SKM-1 treated with dmso at 0.1 percent for 144 hours (cell line): ENCODE results near the gene GPRC5B.

Experiments
- DNase-seq: peaks from one replicate; lab custom pipeline; 2025; ENCODE audit not compliant: unreplicated experiment; lab: John Stamatoyannopoulos, UW

The GPRC5B gene

DNA sequence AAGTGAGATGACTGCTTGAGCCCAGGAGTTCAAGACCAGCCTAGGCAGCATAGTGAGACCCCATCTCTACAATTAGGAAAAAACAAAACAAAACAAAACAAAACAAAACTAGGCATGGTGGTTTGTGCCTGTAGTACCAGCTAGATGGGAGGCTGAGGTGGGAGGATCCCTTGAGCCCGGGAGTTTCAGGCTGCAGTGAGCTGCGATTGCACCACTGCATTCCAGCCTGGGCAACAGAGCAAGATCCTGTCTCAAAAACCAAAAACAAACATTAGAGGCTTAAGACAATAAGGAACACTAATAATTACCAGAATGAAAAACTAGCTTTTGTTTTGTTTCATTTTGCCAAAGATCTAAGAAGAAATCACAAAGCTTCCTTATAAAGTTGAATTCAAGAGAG is 69.2 kb downstream of the GPRC5B start:
- DNase-seq, result no peak

- DNase-seq, result no peak
Observed at GRCh38 chr16:19812986-19813385, 71.7 kb downstream of the GPRC5B start.

DNA sequence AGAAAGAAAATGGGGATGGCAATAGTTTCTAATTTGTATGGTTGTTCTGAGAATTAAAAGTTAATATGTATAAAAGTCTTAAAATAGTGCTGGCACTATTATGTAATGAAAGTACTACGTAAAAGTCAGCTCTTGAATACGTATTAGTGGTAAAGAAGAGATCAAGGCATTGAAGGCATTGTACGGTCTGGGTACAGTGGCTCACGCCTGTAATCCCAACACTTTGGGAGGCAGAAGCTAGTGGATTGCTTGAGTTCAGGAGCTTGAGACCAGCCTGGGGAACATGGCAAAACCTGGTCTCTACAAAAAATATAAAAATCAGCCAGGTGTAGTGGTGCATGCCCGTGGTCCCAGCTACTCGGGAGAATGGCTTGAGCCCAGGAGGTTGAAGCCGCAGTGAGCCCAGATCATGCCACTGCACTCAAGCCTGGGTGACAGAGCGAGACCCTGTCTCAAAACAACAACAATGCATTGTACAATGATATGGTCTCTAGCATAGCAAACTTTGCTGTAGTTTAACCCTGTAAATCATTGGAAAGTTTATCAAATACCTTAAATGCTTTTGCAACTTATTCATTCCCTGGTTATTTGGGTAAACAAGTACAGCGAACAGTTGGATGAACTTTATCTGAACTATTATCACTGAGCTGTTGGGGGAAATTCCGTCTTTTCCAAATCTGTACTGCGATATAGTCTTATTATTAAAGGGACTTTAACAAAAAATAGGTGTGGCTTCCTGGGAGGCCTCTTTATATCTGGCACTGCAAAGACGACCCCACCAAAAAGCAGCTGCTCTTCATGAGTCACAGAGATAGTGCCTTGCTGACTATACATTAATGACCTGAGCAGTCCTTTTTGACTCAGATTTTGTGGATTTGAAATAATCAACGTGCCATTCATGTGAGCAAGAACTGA is 73.6 kb downstream of the GPRC5B start:
- no peak for DNase-seq

- no peak for DNase-seq
Observed at GRCh38 chr16:19809693-19810092, 75.0 kb downstream of the GPRC5B start.

DNA sequence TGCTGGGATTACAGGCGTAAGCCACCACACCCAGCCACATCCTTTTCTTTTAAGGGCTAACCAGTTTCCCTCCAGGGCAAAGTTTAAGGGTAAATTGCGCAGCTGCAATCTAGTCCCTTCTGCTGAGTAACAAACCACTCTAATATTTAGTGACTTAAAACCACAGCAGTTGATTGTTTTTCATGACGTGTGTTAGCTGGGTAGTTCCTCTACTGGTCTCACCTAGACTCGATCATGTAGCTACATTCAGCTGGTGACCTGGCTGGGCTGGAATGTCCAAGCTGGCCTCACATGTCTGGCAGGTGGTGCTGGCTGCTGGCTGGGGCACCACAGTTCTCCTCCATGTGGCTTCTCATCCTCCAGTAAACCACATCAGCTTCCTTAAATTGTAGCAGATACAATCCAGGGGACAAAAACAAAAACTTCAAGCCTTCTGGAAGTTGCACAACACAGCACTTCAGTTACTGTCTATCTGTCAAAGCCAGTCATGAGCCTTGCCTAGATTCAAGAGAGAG is 75.5 kb downstream of the GPRC5B start:
- peak; percentile 72 for DNase-seq

DNA sequence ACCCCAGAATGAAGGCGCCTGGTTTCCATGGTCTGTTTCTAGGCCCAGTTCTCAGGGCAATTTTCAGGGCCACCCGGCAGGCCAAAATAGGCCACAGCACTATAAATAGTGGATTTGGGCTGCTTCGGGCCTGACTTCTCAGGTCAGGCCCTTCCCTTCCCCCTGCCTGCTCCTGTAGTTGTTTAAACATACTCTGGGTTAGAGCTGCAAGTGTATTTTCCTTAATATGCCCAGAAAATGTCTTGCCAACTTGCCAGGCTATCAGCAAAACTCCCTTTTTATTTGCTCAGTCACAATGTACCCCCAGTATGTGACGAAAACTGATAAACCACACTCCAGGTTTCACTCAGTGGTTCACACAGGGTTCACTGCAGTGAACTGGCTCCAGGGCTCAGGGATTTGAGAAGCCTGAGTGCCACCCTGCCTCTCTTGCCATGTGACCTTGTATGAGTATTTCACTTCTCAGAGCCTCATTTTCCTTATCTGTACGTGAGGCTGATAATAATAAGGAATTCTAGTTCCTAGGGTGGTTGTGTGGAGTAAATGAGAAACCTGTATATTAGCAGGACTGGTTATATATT is 76.5 kb downstream of the GPRC5B start:
- DNase-seq, result no peak
